ENCODE results near the gene RPF1. TPM values are rescaled to one million over a fixed set of nuclear protein-coding genes. Genes with fewer than 3 reads are reported as not detected.

The RPF1 gene
- total RNA-seq, 1 experiment from 2014 or later: 36.1 TPM

DNA sequence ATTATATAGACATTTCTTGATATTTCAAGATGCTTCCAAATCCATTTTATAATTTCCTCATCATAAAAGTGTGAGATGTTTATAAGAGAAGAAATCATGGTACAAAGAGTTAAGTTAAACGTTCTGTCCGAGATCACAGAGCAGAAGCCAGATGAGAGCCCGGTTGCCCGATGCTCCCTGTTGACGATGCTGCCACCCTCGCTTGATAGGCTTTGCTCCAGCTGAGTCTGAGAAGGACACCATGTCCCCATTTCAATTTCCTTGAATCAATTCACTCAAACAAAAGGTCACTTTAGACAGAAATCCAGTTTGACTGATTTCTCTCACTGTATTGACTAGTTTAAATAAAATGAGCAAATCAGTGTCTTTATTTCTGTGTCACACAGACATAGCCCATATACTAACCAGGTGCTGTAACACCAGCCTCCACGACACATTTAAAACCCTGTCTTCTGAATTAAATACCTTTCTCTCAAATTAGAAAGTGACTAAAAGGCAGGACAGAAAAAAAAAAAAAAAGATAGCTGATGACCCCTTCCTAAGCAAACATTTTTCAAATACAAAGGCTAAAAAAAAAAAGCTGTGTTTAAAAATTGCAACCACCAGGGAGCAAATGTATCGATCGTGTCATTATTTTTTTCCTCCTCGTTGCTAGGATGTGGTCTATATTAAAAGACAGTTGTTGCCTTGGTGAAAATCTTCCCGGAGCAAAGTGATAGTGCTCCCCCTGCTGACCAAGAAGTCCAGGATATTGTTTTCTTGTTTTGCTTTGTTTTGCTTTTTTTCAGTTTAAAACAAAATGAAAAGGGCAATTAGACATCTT, 45.6 kb upstream of the RPF1 start:
- Histone ChIP-seq H3K79me1 (ENCODE audit: insufficient read depth, low read depth, low read length, poor library complexity, severe bottlenecking) (no peaks in the 10 kb centered on the region), H2BK15ac (ENCODE audit: low read depth, low read length) (no peak overlapping the region), H3T11ph (ENCODE audit: low read length) (no peak overlapping the region), H3K4me1 (ENCODE audit: insufficient read depth, low read length) (no peaks in the 10 kb centered on the region), H2AK5ac (ENCODE audit: insufficient read length, low read length) (no peak overlapping the region), H2BK120ac (ENCODE audit: low read depth, low read length, poor library complexity, severe bottlenecking) (no peak overlapping the region), H3K18ac (ENCODE audit: insufficient read length, low read depth, low read length) (no peak overlapping the region), H3K27ac (ENCODE audit: insufficient read length, low read depth, low read length) (no peak overlapping the region), H3K23me2 (ENCODE audit: insufficient read length, low read depth, low read length, poor library complexity, severe bottlenecking) (no peaks in the 10 kb centered on the region), H4K5ac (ENCODE audit: insufficient read length, low read depth, low read length) (no peak overlapping the region), H4K20me1 (ENCODE audit: control insufficient read depth, insufficient read depth, insufficient read length) (no peaks in the 10 kb centered on the region), H3K4me2 (ENCODE audit: insufficient read depth, insufficient read length, low read length) (no peak overlapping the region), H3K23ac (ENCODE audit: insufficient read length, low read depth, low read length) (no peak overlapping the region), H4K8ac (replicated peaks; ENCODE audit: insufficient read length, low read depth, low read length) (no peak overlapping the region), H2AFZ (ENCODE audit: low read length) (no peak overlapping the region), H3K56ac (ENCODE audit: insufficient read length, low read depth, low read length) (no peak overlapping the region), H3K27me3 (ENCODE audit: insufficient read depth, low read length) (no peaks in the 10 kb centered on the region), H2BK12ac (ENCODE audit: insufficient read length, low read depth, low read length) (no peak overlapping the region), H3K79me2 (ENCODE audit: insufficient read depth, low read length) (no peaks in the 10 kb centered on the region), H4K91ac (ENCODE audit: insufficient read length, low read depth, low read length) (no peak overlapping the region), H3K9me3 (ENCODE audit: control insufficient read depth, low read depth, low read length) (no peaks in the 10 kb centered on the region), H3K9ac (ENCODE audit: extremely low read depth, insufficient read length, low read length) (no peak overlapping the region), H3K14ac (ENCODE audit: insufficient read depth, low read length) (no peak overlapping the region), H2BK20ac (ENCODE audit: low read depth, low read length, poor library complexity, severe bottlenecking) (no peak overlapping the region), H3K4ac (ENCODE audit: low read depth, low read length) (no peak overlapping the region), H2BK5ac (ENCODE audit: insufficient read length, low read length) (no peak overlapping the region)
- Mint-ChIP-seq H3K36me3 (ENCODE audit: insufficient read depth in 1 of 3, low read depth in 3 of 3) (peaks cover 0 to 11% (median 0%) of the 10 kb centered on the region in 3 experiments; a peak in 2 of 7 replicates), H3K4me3 (no peak overlapping the region), H3K27me3 (ENCODE audit: low read depth) (peaks cover 2% of the 10 kb centered on the region; the same call in 1 of the 2 replicates), H3K27ac (no peak overlapping the region), H3K9me3 (peaks cover 4 to 9% of the 10 kb centered on the region in 2 experiments), H3K4me1 (peaks cover 3 to 4% of the 10 kb centered on the region in 2 experiments; a peak in 2 of 4 replicates)
- TF ChIP-seq, protein P1, sequence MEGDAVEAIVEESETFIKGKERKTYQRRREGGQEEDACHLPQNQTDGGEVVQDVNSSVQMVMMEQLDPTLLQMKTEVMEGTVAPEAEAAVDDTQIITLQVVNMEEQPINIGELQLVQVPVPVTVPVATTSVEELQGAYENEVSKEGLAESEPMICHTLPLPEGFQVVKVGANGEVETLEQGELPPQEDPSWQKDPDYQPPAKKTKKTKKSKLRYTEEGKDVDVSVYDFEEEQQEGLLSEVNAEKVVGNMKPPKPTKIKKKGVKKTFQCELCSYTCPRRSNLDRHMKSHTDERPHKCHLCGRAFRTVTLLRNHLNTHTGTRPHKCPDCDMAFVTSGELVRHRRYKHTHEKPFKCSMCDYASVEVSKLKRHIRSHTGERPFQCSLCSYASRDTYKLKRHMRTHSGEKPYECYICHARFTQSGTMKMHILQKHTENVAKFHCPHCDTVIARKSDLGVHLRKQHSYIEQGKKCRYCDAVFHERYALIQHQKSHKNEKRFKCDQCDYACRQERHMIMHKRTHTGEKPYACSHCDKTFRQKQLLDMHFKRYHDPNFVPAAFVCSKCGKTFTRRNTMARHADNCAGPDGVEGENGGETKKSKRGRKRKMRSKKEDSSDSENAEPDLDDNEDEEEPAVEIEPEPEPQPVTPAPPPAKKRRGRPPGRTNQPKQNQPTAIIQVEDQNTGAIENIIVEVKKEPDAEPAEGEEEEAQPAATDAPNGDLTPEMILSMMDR (conservative IDR thresholded peaks at IDR 0.05): peak; percentile 84
- WGBS (ENCODE audit: extremely low coverage, insufficient read length, low lambda C conversion rate): no CpG with 5 or more reads among the region's 11 CpGs
- DNase-seq: peak; percentile 33
